Measurements from ENCODE around the gene PDE11A. TPM values are rescaled to one million over a fixed set of nuclear protein-coding genes. Genes with fewer than 3 reads are reported as not detected.

The PDE11A gene
- total and polyA plus RNA-seq, 8 donors = under 0.01 to 0.87 (median 0.40) TPM; not detected in 2

DNA sequence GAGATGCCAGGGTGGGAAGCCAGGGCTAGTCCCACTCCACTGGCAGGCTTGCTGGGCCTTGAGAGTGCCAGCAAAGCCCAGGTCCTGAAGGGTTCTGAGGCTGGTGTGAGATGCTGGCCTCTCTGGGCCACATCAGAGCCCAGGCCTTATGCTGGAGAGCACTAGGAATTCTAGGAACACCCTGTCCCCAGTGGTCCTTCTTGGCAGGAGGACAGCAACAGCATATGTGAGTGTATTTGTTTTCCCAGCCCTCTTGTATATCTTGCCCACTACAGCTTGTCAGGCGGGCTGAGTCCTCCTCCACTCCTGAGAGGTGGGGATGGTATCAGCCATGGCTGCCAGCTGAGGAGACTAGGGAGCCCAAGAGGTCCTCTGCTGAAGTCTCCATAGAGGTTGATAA lies 327.0 kb downstream of the PDE11A start:
- H3K9me3 ChIP-seq = no peaks in the 10 kb centered on the region
- no peak overlapping the region for H3K4me3 ChIP-seq
- no peaks in the 10 kb centered on the region for H3K36me3 ChIP-seq
- no peaks in the 10 kb centered on the region for H3K27me3 ChIP-seq
- H3K4me1 ChIP-seq = no peaks in the 10 kb centered on the region
- no peak for DNase-seq
- WGBS, 5 donors = 80 to 97% (median 90%) methylated on average over 1 of the region's 1 CpG
- TF ChIP-seq EP300 (IDR thresholded peaks at IDR 0.05) (no peak), POLR2A (IDR thresholded peaks at IDR 0.05) (no peak), CTCF (IDR thresholded peaks at IDR 0.05) (no peak), POLR2AphosphoS5 (IDR thresholded peaks at IDR 0.05) (no peak)
- intact Hi-C loops (cut with DNase I; ENCODE audit: low total_unique reads) = no loop called here
- no peak overlapping the region for H3K27ac ChIP-seq

DNA sequence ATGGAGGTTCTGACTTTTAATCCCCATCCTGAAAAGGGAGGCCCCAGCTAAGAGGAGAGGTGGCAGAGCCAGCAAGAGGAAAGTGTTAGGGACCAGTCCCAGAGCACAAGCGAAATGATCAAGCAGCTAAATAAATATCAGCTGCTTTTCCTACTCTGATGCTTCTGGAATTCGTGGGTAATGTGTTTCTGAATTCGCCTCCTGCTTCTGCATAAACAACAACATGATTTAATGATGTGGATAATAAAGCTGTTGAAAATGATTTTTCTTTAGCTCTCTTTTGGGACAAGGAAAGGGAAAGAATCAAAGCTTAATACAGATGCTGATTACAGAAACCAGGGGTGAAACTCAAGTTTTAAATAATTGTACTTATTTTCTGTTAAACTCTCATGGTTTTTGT lies 329.7 kb downstream of the PDE11A start:
- intact Hi-C loops (cut with DNase I; ENCODE audit: low total_unique reads) = no loop called here
- Histone ChIP-seq H3K27ac (no peak overlapping the region), H3K27me3 (no peaks in the 10 kb centered on the region), H3K4me1 (no peaks in the 10 kb centered on the region), H3K36me3 (no peaks in the 10 kb centered on the region), H3K9me3 (no peaks in the 10 kb centered on the region), H3K4me3 (no peak overlapping the region)
- TF ChIP-seq EP300 (IDR thresholded peaks at IDR 0.05) (no peak), POLR2A (IDR thresholded peaks at IDR 0.05) (no peak), POLR2AphosphoS5 (IDR thresholded peaks at IDR 0.05) (no peak), CTCF (IDR thresholded peaks at IDR 0.05) (no peak)
- DNase-seq = no peak
- WGBS, 5 donors = 71 to 80% (median 75%) methylated on average over 3 of the region's 3 CpGs

- Histone ChIP-seq H3K4me1 (no peaks in the 10 kb centered on the region), H3K27me3 (no peaks in the 10 kb centered on the region), H3K36me3 (no peaks in the 10 kb centered on the region), H3K27ac (no peak overlapping the region), H3K9me3 (no peaks in the 10 kb centered on the region), H3K4me3 (no peak overlapping the region)
- intact Hi-C loops (cut with DNase I; ENCODE audit: low total_unique reads) = no loop called here
- TF ChIP-seq POLR2AphosphoS5 (IDR thresholded peaks at IDR 0.05) = no peak
- no peak for TF ChIP-seq CTCF (IDR thresholded peaks at IDR 0.05)
- TF ChIP-seq EP300 (IDR thresholded peaks at IDR 0.05) = no peak
- no peak for TF ChIP-seq POLR2A (IDR thresholded peaks at IDR 0.05)
- 92 to 97% (median 93%) methylated on average over 2 of the region's 2 CpGs for WGBS, 5 donors
- no peak for DNase-seq
Measured at GRCh38 chr2:177741866-177742265, 330.7 kb downstream of the PDE11A start.

- intact Hi-C loops (cut with DNase I; ENCODE audit: low total_unique reads) = no loop called here
- no peaks in the 10 kb centered on the region for H3K36me3 ChIP-seq
- H3K9me3 ChIP-seq = no peaks in the 10 kb centered on the region
- H3K27ac ChIP-seq = no peak overlapping the region
- H3K27me3 ChIP-seq = no peaks in the 10 kb centered on the region
- peak in 1 of 2 donors; percentile 73 for DNase-seq
- no peak for TF ChIP-seq CTCF (IDR thresholded peaks at IDR 0.05)
- TF ChIP-seq POLR2A (IDR thresholded peaks at IDR 0.05) = no peak
- TF ChIP-seq EP300 (IDR thresholded peaks at IDR 0.05) = no peak
- no peak for TF ChIP-seq POLR2AphosphoS5 (IDR thresholded peaks at IDR 0.05)
- no peaks in the 10 kb centered on the region for H3K4me1 ChIP-seq
- 47 to 78% (median 74%) methylated on average over 1 of the region's 1 CpG for WGBS, 5 donors
- no peak overlapping the region for H3K4me3 ChIP-seq
Measured at GRCh38 chr2:177740700-177741099, 331.9 kb downstream of the PDE11A start.
